HG02884 (cell line): ENCODE measurements around the gene NLN.
"Not testable (repeated sequence)": the region's sequence is repeated elsewhere in the genome, so short reads cannot be mapped to it uniquely, and the experiment has no call there.

Experiments used
- ATAC-seq: cut with Tn5 transposase; IDR thresholded peaks from one replicate; pipeline ENCODE4 v1.9.1; 2021; ENCODE audit warnings: mild to moderate bottlenecking, moderate library complexity; ENCODE audit not compliant: unreplicated experiment

NLN gene

GRCh38 chr5:65807494-65807893, 85.5 kb downstream of the NLN start:
- ATAC-seq, result not testable (repeated sequence)

- no peak for ATAC-seq
These were observed 86.3 kb downstream of the NLN start for GRCh38 chr5:65808251-65808741.

DNA sequence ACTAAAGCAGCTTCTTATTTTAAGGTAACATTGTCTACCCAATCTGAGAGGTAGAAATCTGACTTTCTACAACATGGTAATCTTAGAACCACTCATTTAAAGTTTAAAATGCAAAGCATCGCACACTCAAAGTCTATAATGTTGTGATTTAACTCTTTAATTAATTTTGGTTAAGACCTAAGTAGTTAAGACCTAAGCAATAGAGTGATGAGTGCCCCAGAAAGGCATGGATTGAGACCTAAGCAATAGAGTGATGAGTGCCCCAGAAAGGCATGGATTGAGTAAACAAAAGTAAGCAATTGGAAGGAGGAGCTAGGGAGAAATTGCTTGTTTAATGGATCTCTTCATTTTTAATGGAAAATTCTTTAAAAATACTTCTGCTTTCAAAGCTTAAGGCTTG, 86.8 kb downstream of the NLN start:
- no peak for ATAC-seq

DNA sequence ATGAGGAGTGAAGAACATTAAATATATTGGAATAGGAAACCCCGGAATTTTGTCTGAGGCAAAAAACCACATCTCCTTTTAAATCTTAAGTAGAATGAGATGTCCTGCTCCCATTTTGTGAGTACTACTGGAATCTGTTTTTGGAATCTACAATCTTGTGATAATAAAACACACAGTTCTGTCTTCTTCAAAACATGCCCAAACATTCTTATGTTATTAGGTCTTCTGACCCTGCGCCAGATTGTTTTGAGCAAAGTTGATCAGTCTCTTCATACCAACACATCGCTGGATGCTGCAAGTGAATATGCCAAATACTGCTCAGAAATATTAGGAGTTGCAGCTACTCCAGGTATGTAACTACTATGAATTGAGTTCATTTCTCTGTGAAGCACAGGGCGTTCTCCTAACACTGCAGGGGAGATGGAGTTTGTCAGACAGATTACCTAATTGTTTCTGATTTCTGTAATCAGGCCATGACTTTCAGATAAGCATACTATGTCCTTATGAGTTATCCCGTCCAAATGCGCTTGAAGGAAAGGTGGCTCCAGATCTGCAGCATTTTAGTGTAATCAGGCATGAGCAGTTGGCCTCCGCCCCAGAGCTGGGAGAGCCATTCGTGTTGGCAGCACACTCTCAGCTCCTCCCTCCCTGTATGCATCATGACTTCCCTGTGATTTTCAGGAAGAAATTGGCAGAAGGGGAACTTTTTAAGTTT, 88.0 kb downstream of the NLN start:
- no peak for ATAC-seq

- no peak for ATAC-seq
These were observed 89.0 kb downstream of the NLN start for GRCh38 chr5:65811004-65811403.

- no peak for ATAC-seq
These were observed 89.9 kb downstream of the NLN start for GRCh38 chr5:65811885-65812284.

DNA sequence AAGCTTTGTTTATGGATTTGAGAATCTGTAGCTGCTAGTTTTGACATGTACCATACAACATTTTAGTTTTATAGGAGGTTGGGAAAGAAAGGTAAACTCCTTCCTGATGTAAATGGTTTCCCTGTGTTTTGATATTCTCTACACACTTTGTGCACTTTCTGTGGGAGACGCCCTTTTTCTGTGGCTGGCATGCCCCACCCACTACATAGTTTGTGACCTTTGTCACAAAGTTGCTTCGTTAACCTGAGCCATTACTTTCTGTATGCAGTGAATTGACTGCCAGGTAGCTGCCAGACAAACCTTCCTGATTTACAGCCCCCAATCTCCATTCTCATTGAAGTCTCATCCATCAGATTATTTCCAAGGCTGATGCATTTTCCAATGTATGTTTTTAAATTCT, 90.6 kb downstream of the NLN start:
- ATAC-seq, result no peak

DNA sequence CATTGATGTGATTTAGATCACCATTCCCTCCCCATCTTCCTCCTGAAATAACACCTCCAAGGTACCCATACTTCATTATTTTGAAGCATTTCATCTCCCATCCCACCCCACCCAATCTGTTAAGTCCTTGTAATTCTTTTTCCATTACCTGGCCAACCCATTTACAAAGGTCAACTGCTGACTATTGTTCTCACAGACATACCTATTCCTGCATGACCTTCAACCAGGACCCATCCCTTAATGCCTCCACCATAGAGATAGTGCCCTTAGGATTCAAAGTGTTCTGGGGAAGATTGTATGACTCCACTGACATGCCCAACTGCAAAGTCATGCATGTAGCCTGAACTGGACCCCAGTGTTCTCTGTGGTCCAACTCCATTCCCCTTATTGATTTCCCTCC, 91.2 kb downstream of the NLN start:
- ATAC-seq, result no peak

GRCh38 chr5:65815161-65815560, 93.2 kb downstream of the NLN start:
- no peak for ATAC-seq

- no peak for ATAC-seq
These were observed 94.7 kb downstream of the NLN start for GRCh38 chr5:65816729-65817128.

DNA sequence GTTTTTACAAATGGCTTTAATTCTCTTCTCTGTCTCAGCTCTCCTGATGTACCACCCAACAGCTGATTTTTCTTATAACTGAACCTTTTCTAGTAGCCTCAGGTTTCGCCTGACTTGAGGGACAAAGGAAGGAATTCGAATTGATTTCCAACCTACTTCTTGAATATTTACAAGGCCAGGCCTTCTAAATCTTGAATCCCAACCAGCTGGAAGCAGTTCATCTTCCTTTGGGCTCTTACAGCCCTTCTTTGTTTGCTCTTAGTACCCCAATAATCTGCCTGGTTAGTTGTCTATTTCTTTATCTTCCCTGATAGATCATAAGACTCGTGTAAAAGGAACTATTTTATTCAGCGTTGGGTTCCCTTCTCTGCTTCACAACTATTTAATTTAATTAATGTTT, 95.9 kb downstream of the NLN start:
- no peak for ATAC-seq

DNA sequence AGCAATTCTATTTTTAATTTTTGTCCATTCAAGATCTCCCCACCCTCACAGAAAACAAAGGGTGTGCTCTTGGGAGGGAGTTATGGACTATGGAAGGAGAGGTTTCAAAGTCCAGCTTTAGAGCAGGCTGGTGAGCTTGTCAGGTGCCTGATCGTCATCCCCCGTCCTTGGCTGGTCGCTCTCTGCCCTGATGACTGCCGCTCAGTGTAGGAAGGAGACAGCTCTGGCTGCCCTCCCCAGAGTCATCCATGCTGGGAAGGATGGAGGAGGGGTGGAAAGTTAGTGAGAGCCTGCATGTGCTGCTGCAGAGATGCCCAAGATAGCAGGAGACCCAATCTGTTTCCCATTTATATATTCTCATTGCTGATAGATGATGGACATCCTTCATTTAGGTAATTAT, 96.6 kb downstream of the NLN start:
- ATAC-seq, result no peak

GRCh38 chr5:65819215-65819904, 97.4 kb downstream of the NLN start:
- no peak for ATAC-seq

DNA sequence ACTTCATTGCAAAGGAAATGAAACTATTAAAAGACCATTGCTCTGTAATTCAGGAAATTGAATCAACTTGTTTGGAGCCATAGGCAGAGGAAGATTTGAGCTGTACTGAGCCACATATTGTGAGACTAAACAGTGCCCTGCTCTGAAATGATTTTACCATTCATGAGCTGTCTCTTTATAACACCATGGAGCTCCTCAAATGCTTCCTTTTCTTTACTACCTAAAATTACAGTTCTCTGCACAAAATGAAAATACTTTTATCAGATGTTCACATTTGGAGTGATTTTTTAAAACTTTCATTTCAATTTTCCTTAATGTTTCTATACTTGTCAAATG, 97.9 kb downstream of the NLN start:
- ATAC-seq, result no peak

GRCh38 chr5:65820373-65820772, 98.4 kb downstream of the NLN start:
- ATAC-seq, result no peak

GRCh38 chr5:65821966-65822365, 100.0 kb downstream of the NLN start:
- ATAC-seq, result no peak

DNA sequence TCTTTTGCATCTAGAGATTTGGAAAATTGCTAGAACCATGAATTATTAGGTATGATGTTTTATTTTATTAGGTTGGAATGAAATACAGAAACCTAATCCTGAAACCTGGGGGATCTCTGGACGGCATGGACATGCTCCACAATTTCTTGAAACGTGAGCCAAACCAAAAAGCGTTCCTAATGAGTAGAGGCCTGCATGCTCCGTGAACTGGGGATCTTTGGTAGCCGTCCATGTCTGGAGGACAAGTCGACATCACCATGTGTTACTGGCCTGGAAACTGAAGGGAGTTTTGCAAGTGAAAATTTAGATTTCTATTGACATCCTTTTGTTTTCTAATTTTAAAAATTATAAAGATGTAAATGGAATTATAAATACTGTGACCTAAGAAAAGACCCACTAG, 100.7 kb downstream of the NLN start:
- ATAC-seq, result no peak

- no peak for ATAC-seq
These were observed 101.2 kb downstream of the NLN start for GRCh38 chr5:65823204-65823603.

- no peak for ATAC-seq
These were observed 101.9 kb downstream of the NLN start for GRCh38 chr5:65823845-65824445.

GRCh38 chr5:65825408-65826328, 103.7 kb downstream of the NLN start:
- ATAC-seq, result peak; percentile 69
